Stomach (tissue), 4 donors: Measurements from ENCODE around the gene LCP1.

Source experiments
- CTCF ChIP-seq, 7 experiments: fragments of 450-650 bp in 4 of 7; fragments of 200-600 bp in 3 of 7; sonication (generic) in 3 of 7; IDR thresholded peaks; one replicate each; pipeline ENCODE4 v1.5.1; 2016 to 2019; ENCODE audit warnings: antibody characterized with exemption in 7 of 7, control low read depth in 2 of 7, mild to moderate bottlenecking in 1 of 7
- POLR2AphosphoS5 ChIP-seq, 3 donors: sonication (generic); formaldehyde crosslinking; IDR thresholded peaks; one replicate each; pipeline ENCODE4 v1.6.1; 2016; ENCODE audit warnings: antibody characterized with exemption in 3 of 3

GRCh38 chr13:46169758-46170157 lies 12.2 kb downstream of the LCP1 start:
- TF ChIP-seq CTCF (IDR thresholded peaks at IDR 0.05) (no peak), POLR2AphosphoS5 (IDR thresholded peaks at IDR 0.05) (no peak)
